Activated CD4-positive, alpha-beta T cell treated with anti-CD3 and anti-CD28 coated beads for 4 hours (primary cell): ENCODE results near the gene SSMEM1.
A peak's percentile ranks its signal among the peaks of the same experiment; 100 is the strongest.
"Not testable (repeated sequence)": the region's sequence is repeated elsewhere in the genome, so short reads cannot be mapped to it uniquely, and the experiment has no call there.

Experiments
- DNase-seq, 2 donors: peaks; one replicate each; pipeline ENCODE4 v3.0.0-alpha.2; 2020

SSMEM1 gene

DNA sequence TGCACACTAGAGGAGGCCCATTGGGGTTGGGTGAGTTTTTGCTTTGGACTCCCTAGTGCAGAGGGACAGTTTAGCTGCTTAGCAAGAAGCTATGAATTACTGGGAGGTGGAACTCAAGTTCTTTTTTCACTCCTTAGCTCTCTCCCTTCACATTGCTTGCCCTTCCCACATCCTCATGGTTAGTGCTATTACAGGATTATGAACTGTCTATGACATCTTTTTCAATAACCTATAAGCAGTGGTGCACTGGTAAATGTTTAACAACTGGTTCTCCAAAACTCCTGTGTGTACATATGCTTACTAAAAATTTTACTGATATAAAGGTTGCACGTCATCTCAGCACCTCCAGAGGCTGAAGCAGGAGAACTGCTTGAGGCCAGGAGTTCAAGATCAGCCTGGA, 6.2 kb downstream of the SSMEM1 start:
- no peak for DNase-seq

DNA sequence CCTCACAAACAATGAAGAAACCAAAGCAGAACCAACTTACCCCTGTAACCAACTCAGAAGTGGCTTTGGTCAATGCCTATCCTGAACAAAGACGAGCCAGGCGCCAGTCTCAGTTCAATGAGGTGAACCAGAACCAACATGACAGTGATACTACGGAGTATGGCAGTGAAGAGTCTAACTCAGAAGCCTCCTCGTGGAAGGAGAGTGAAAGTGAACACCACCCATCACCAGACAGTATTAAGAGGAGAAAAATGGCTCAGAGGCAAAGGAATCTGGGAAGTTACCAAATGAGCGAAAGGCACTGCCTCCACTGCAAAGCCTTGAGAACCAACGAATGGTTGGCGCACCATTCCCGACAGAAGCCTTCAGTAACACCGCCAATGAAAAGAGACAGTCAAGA, 8.4 kb downstream of the SSMEM1 start:
- DNase-seq = no peak

DNA sequence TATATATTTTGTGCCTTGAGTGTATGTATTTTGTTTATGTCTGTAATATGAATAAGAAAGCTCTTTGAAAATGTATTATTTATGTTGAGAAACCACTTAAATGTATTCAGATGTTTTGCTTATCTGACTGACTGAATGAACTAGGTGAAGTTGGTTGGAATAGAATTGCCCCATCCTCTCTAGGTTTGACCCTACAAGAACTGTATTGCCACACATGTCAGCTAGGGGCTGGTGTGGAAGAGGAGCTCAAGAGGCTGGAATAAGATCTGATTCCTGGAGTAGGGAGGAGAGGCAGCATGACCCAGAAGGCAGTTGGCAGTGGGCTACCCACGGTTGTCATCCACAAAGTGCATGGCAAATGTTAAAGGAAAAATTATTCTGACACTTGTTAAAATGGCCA, 9.1 kb downstream of the SSMEM1 start:
- DNase-seq = no peak

DNA sequence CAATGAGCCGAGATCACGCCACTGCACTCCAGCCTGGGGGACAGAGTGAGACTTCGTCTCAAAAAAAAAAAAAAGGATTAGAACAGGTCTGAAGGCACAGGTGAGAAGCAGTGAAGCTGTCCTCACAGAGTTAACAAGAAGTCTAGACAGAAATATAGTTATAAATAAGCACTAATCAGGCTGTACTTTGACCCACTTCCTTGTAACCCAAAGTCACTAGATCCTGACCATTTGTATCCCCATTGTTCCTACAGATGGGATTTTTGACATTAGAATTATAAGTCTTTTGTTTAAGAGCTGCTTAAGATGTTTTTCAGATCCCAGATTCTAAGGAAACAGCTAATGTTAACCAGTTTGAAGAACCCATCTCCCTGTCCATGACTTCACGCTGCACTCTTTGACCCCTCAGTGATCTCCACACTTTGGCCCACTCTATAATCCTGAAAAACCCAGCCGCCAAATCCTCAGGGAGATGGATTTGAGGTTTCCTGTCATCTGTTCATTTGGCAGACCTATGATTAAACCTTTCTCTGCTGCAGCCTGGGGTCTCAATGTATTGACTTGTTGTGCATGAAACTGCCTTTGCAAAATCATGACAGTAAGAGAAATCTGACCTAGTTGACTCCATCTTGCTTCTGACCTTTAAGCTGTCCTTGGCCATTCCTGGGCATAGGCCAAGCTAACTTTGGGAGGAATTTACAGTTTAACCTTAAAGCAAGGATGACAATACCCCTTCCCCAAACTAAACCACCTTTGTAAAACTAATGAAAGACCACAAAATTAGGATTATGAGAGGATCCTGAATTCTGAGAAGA, 11.4 kb downstream of the SSMEM1 start:
- DNase-seq = no peak

DNA sequence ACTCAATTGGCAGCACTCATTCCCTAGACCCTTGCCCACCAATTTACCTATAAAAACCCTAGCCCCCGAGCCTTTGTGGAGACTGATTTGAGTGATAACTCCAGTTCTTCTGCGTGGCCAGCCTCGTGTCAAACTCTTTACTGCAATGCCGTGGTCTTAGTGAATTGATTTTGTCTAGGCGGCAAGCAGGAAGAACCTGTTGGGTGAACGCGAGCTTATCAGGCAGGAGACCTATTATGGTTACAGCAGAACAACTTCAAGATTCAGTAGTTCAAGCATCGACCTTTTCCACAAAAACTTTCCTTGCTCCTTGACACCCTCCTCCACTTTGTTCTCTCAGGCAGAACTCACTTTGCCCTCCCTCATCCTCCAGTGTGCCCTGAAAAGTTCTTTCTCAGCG, 12.2 kb downstream of the SSMEM1 start:
- DNase-seq = no peak

DNA sequence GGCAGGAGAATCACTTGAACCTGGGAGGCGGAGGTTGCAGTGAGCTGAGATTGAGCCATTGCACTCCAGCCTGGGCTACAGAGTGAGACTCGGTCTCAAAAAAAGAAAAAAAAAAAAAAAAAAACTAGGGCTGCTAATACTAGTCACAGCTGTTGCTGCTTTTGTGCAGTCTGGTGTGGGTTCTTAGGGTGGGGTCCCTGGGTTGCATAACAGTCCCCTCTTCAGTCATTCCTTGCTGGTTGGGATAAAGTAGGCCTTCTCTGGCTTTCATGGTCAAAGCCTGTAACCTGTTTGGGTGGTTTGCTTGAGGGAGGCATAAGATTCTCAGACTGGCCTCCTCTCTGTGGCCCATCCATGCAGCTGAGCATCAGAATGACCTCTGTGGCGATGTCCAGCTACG, 14.1 kb downstream of the SSMEM1 start:
- no peak for DNase-seq

DNA sequence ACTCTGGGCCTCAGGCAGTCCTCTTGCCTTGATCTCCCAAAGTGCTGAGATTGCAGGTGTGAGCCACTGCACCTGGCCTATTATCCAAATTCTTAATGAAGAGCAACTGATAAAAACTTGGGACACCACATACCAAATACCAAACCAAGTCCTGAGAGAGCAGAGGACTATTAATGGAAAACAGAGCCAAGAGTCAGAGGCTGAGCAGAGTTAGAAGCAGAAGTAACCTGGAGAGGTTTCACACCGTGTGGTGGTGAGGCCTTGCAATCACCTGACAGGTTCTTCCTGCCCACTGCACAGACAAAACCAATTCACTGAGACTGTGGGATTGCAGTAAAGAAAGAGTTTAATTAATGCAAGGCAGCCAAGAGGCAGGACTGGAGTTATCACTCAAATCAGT, 16.0 kb downstream of the SSMEM1 start:
- no peak for DNase-seq

DNA sequence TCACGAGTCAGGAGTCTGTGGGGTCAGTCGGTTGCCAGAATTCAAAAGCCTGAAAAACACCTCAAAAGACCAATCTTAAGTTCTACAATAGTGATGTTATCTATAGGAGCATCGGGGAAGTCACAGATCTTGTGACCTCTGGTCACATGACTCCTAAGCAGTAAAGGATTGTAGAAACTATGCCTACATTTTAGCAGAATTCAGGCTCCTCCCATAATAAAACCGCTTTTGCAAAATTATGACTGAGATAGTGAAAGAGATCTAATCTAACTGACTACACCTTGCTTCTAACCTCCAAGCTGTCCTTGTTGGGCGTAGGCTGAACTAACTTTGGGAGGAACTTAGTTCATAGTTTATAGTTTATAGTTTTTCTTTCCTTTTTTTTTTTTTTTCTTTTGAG, 16.6 kb downstream of the SSMEM1 start:
- no peak for DNase-seq

DNA sequence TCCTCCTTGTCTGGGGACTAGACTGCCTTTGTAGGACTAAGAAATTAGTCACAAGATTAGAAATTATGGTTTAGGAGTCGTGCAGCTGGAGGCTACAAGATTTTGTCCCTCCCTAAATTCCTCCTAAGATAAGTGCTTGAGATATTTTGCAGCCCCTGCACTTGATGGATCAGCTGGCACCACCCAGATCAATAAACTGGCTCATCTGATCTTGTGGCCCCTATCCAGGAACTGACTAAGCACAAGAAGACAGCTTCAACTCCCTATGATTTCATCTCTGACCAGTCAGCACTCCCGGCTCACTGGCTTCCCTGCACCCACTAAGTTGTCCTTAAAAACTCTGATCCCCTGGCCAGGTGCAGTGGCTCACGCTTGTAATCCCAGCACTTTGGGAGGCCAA, 17.3 kb downstream of the SSMEM1 start:
- not testable (repeated sequence) for DNase-seq

DNA sequence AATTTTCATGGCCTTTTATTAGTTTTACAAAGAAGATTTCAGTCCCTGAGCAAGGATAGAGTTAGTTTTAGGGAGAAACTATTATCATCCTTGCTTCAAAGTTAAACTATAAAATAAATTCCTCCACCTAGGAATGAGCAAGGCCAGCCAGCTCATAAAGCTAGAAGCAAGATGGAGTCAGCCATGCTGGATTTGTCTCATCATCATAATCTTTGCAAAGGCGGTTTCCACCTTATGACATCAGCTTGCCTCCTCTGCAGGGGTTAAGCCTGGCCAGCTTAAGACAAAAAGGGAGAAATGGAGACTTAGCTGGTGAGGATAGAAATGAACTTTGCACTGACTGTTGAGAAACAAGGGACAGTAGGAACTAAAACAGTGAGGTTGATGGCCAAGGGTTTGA, 18.7 kb downstream of the SSMEM1 start:
- no peak for DNase-seq

DNA sequence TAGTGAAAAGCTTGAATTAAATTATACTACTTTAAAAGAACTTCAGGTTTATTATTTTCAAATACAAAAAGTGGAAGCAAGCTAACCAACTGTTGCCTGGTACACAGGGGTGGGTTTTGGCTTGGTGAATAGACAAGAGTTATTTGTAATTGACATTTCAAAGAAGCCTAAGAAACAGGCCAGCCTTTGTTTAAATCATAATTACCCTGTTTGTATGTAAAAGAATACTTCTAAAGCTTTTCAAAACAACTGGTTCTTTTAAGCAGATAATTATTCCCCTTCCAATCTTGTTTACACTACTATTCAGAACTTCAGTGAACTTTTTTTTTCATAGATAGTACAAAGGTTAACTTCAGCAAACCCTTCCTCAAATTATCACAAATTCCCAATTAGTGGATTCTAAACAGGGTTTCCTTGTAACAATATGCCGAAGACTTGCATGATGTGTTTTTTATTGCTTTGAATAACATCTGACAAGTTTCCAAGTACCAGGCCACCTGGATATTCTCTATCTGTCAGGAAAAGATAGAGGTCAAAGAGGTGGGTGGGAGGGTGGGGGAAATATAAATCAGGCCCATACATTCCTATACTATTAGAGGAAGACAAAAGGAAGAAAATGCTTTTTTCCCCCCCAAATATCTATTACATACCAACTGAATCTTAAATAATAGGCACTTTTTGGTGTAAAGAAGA, 20.4 kb downstream of the SSMEM1 start:
- no peak for DNase-seq

DNA sequence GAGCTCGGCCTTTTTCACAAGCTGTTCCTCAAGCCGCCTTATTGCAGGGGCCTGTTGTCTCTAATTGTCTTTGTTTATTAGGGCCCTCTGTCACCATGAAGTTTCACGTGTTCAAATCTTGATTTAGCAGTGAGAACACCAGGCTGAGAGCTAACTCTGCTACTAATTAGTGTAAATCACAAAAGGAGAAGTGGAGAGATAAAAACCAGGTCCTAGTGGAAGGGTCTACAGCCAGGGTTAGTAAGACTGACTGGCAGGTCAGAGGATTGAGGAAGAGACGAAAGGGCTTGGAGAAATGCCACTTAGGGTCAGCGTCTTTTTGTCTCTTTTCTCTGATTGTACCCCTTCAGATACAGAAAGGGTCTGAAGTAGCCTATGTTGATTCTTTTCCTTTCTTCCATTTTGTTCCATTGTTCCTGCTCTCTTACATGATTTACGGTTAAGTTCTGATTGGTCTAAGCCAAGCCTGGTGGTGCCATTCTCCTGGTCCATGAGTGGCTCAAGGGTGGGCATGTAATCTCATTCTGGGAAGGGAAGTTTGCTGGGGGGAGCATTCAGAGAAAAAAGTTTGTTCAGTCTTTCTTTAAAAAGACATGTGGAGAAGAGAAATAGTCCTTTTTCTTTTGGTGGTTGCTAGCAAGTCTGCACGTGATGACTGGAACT, 21.3 kb downstream of the SSMEM1 start:
- no peak for DNase-seq

DNA sequence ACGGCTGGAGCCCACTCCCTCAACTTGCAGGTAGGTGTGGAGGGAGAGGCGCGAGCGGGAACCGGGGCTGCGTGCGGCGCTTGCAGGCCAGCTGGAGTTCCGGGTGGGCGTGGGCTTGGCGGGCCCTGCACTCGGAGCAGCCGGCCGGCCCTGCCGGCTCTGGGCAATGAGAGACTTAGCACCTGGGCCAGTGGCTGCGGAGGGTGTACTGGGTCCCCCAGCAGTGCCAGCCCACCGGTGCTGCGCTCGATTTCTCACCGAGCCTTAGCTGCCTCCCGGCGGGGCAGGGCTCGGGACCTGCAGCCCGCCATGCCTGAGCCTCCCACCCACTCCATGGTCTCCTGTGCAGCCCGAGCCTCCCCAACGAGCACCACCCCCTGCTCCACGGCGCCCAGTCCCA, 22.3 kb downstream of the SSMEM1 start:
- DNase-seq = not testable (repeated sequence)

DNA sequence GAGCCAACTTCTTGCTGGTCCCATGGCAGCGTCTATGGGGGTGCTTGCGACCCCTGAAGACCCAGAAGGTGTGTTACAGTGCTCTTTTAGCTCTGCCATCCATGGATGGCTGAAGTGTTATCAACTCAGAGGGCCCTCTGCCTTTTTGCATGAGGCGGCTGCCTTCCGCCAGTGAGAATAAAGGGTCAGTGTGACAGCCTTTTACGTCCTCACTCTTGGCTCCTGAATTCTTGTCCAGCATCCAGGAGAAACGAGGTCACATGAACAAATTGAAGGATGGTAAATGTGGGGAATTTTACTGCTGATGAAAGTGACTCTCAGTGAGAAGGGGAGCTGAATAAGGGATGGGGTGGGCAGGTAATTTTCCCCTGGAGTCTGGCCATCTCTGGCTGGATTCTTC, 24.1 kb downstream of the SSMEM1 start:
- no peak for DNase-seq

DNA sequence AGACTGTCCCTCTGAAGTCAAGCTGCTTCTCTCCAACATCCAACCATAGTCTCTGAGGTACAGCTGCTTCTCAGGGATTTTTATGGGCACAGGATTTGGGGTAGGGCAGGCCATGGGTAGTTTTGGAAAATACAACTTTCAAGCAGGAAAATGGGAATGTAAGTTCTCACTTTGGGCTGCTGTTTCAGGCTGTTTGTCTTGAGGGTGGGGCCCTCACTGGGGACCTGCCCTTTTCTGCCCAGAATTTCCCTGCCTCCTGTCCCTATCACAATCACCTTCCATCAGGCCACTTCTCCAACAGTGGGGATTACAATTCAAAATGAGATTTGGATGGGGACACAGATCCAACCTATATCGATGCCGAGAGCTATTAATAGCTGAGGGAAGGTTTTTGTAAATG, 24.5 kb downstream of the SSMEM1 start:
- no peak for DNase-seq

DNA sequence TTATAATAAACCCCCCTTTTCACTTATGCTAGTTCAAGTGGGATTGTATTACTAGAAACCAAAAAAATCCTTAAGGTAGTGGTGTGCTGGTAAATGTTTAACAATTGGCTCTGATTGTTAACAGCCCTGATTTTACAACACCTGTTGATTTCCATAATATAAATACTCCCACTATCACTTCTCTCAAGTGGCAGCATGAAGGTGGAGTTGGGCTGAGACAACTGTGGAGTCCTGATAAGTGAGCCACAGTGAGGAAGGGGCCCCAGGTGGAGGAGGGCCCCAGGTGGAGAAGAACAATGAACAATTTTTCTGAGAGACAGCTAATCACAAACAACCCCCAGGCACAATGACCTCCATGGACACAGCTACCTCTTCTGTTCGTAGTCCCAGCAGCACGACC, 26.4 kb downstream of the SSMEM1 start:
- DNase-seq = no peak

DNA sequence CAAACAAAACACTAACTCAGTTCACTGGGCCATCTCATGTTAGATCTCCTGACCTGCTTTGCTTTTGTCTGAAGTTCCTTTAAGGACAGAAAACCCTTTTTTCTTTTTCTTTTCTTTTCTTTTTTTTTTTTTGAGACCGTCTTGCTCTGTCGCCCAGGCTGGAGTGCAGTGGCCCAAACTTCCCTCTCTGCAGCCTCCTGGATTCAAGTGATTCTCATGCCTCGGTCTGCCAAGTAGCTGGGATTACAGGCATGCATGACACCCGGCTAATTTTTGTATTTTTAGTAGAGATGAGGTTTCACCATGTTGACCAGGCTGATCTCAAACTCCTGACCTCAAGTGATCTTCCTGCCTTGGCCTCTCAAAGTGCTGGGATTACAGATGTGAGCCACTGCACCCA, 28.7 kb downstream of the SSMEM1 start:
- not testable (repeated sequence) for DNase-seq

DNA sequence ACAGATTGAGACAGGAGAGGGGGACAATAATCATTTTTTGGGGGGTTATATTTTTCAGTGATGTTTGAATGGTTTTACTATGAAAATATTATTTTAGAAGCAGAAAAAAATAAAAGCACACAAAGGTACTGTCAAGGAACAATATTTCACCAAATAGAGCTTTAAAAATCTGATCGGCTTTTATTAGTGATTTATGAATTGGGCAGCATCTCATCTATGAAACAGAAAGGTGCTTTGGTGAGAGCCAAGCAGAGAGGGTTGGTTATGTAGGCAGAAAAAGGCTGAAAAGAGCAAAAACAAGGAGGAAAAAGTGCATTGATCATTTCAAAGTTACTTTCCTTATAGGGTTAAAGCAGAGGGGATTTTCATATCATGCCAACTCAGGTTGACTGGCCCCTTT, 32.6 kb downstream of the SSMEM1 start:
- DNase-seq = no peak

DNA sequence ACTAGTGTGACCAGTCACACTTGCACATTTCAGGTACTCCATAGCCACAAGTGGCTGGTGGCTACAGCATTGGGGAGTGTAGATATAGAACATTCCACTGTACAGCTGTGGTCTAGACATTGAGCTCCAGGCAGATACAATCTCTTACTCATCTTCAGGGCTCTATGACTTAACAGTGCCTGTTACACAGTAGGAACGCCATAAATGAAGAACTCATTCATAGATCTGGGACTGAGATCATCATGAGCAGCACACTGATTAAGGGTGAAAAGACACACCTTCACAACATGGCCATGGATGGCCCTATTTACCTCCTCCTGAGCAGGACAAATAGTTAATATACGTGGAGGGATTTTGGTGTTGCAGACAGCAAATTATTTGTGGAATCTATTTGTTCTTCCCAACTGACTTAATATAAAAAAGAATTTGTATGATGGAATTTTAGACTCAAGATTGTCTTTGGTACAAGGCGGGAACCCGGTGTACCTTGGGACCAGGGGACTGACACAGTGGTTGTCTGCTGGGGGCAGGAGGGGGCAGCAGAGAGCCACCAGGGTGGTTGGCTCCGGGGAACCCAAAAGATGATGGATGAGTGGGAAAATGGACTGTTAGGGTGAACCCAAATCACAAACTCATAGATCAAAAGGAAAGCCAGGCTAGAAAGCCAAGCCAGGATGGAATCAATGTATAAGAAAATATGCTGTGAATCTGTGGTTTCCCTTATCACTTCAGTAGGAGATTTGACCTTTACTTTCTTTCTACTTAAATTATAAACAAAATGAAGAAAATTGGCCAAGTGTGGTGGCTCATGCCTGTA, 34.7 kb downstream of the SSMEM1 start:
- DNase-seq = peak; percentile 29 to 56

DNA sequence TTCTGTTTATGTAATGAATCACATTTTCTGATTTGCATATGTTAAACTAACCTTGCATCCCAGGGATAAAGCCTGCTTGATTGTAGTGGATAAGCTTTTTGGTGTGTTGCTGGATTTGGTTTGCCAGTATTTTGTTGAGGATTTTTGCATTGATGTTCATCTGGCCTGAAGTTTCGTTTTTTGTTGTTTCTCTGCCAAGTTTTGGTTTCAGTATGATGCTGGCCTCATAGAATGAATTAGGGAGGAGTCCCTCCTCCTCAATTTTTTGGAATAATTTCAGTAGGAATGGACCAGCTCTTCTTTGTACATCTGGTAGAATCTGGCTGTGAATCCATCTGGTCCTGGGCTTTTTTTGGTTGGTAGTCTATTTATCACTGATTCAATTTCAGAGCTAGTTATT, 35.8 kb downstream of the SSMEM1 start:
- DNase-seq = not testable (repeated sequence)

DNA sequence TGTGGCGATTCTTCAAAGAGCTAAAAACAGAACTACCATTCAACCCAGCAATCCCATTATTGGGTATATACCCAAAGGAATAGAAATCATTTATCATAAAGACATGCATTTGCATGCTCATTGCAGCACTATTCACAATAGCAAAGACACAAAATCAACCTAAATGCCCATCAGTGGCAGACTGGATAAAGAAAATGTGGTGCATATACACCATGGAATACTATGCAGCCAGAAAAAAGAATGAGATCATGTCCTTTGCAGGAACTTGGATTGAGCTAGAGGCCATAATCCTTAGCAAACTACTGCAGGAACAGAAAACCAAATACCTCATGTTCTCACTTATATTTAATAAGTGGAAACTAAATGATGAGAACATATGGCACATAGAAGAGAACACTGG, 38.8 kb downstream of the SSMEM1 start:
- DNase-seq = not testable (repeated sequence)

DNA sequence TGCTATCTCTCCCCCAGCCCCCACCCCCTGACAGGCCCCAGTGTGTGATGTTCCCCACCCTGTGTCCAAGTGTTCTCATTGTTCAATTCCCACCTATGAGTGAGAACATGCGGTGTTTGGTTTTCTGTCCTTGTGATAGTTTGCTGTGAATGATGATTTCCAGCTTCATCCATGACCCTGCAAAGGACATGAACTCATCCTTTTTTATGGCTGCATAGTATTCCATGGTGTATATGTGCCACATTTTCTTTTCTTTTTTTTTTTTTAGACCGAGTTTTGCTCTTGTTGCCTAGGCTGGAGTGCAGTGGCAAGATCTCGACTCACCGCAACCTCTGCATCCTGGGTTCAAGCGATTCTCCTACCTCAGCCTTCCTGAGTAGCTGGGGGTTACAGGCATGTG, 41.2 kb downstream of the SSMEM1 start:
- DNase-seq = not testable (repeated sequence)

DNA sequence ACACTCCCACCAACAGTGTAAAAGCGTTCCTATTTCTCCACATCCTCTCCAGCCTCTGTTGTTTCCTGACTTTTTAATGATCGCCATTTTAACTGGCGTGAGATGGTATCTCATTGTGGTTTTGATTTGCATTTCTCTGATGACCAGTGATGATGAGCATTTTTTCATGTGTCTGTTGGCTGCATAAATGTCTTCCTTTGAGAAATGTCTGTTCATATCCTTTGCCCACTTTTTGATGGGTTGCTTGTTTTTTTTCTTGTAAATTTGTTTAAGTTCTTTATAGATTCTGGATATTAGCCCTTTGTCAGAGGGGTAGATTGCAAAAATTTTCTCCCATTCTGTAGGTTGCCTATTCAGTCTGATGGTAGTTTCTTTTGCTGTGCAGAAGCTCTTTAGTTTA, 42.0 kb downstream of the SSMEM1 start:
- DNase-seq = not testable (repeated sequence)
